H9 (cell line): Measurements from ENCODE around the gene SMIM22. TPM values are rescaled to one million over a fixed set of nuclear protein-coding genes. Genes with fewer than 3 reads are reported as not detected.

Experiments
- DNase-seq: peaks from one replicate; pipeline ENCODE4 v3.0.0-alpha.2; 2017
- H2AFZ ChIP-seq: one replicate; pipeline ENCODE4 v1.6.1; 2013; ENCODE audit warnings: mild to moderate bottlenecking, low read length, control low read depth, moderate library complexity
- H2AK5ac ChIP-seq: 2 replicates; pipeline ENCODE4 v1.6.1; 2013; ENCODE audit warnings: low read length, control low read depth, mixed read lengths; ENCODE audit not compliant: insufficient read length
- H2BK120ac ChIP-seq: one replicate; pipeline ENCODE4 v1.6.1; 2013; ENCODE audit warnings: low read depth, mild to moderate bottlenecking, low read length, control low read depth, inconsistent platforms; ENCODE audit not compliant: poor library complexity, severe bottlenecking
- H2BK12ac ChIP-seq: 2 replicates; pipeline ENCODE4 v1.6.1; 2013; ENCODE audit warnings: low read length, control low read depth, mixed read lengths, low read depth; ENCODE audit not compliant: insufficient read length
- H2BK15ac ChIP-seq: 2 replicates; pipeline ENCODE4 v1.6.1; 2013; ENCODE audit warnings: low read depth, low read length, control low read depth
- H2BK20ac ChIP-seq: one replicate; pipeline ENCODE4 v1.6.1; 2013; ENCODE audit warnings: low read depth, mild to moderate bottlenecking, low read length, control low read depth, inconsistent platforms; ENCODE audit not compliant: poor library complexity, severe bottlenecking
- H2BK5ac ChIP-seq: 2 replicates; pipeline ENCODE4 v1.6.1; 2013; ENCODE audit warnings: low read length, control low read depth, mixed read lengths; ENCODE audit not compliant: insufficient read length
- H3K14ac ChIP-seq: 2 replicates; pipeline ENCODE4 v1.6.1; 2013; ENCODE audit warnings: low read length, control low read depth; ENCODE audit not compliant: insufficient read depth
- H3K18ac ChIP-seq: 2 replicates; pipeline ENCODE4 v1.6.1; 2013; ENCODE audit warnings: low read depth, mild to moderate bottlenecking, mixed read lengths, low read length, control low read depth; ENCODE audit not compliant: insufficient read length
- H3K23ac ChIP-seq: 2 replicates; pipeline ENCODE4 v1.6.1; 2013; ENCODE audit warnings: low read length, control low read depth, mixed read lengths, low read depth; ENCODE audit not compliant: insufficient read length
- H3K23me2 ChIP-seq: 2 replicates; pipeline ENCODE4 v1.6.1; 2013; ENCODE audit warnings: low read depth, mild to moderate bottlenecking, mixed read lengths, low read length, control low read depth; ENCODE audit not compliant: insufficient read length, poor library complexity, severe bottlenecking
- H3K27ac ChIP-seq: 2 replicates; pipeline ENCODE4 v1.5.1; 2013; ENCODE audit warnings: low read length, control low read depth, mixed read lengths, low read depth; ENCODE audit not compliant: insufficient read length
- H3K27me3 ChIP-seq: 2 replicates; pipeline ENCODE4 v1.6.1; 2013; ENCODE audit warnings: low read length, control low read depth, inconsistent platforms; ENCODE audit not compliant: insufficient read depth
- H3K4ac ChIP-seq: 2 replicates; pipeline ENCODE4 v1.6.1; 2013; ENCODE audit warnings: low read depth, mild to moderate bottlenecking, control low read depth, inconsistent platforms, low read length, moderate library complexity
- H3K4me1 ChIP-seq: 2 replicates; pipeline ENCODE4 v1.6.1; 2013; ENCODE audit warnings: low read length, control low read depth, inconsistent platforms; ENCODE audit not compliant: insufficient read depth
- H3K4me2 ChIP-seq: 2 replicates; pipeline ENCODE4 v1.6.1; 2013; ENCODE audit warnings: low read length, control low read depth, mixed read lengths; ENCODE audit not compliant: insufficient read length, insufficient read depth
- H3K56ac ChIP-seq: 2 replicates; pipeline ENCODE4 v1.6.1; 2013; ENCODE audit warnings: low read depth, mild to moderate bottlenecking, mixed read lengths, low read length, control low read depth; ENCODE audit not compliant: insufficient read length
- H3K79me1 ChIP-seq: 2 replicates; pipeline ENCODE4 v1.6.1; 2013; ENCODE audit warnings: low read depth, mild to moderate bottlenecking, moderate library complexity, low read length, control low read depth, inconsistent platforms; ENCODE audit not compliant: insufficient read depth, poor library complexity, severe bottlenecking
- H3K79me2 ChIP-seq: 2 replicates; pipeline ENCODE4 v1.6.1; 2013; ENCODE audit warnings: low read length, control low read depth, inconsistent platforms; ENCODE audit not compliant: insufficient read depth
- H3K9ac ChIP-seq: 2 replicates; pipeline ENCODE4 v1.6.1; 2013; ENCODE audit warnings: low read length, control low read depth, mixed read lengths; ENCODE audit not compliant: insufficient read length; ENCODE audit errors: extremely low read depth
- H3K9me3 ChIP-seq: one replicate; pipeline ENCODE4 v1.6.1; 2013; ENCODE audit warnings: low read depth, low read length, inconsistent platforms; ENCODE audit not compliant: control insufficient read depth
- H3T11ph ChIP-seq: one replicate; pipeline ENCODE4 v1.6.1; 2013; ENCODE audit warnings: mild to moderate bottlenecking, low read length, control low read depth, inconsistent platforms
- H4K20me1 ChIP-seq: one replicate; pipeline ENCODE4 v1.6.1; 2013; ENCODE audit not compliant: control insufficient read depth, insufficient read length, insufficient read depth
- H4K5ac ChIP-seq: 2 replicates; pipeline ENCODE4 v1.6.1; 2013; ENCODE audit warnings: low read depth, mild to moderate bottlenecking, mixed read lengths, low read length, control low read depth; ENCODE audit not compliant: insufficient read length
- H4K8ac ChIP-seq: replicated peaks from 2 replicates; pipeline ENCODE4 v1.6.1; 2013; ENCODE audit warnings: low read length, control low read depth, mixed read lengths, low read depth; ENCODE audit not compliant: insufficient read length
- H4K91ac ChIP-seq: 2 replicates; pipeline ENCODE4 v1.6.1; 2013; ENCODE audit warnings: low read depth, mild to moderate bottlenecking, moderate library complexity, mixed read lengths, low read length, control low read depth; ENCODE audit not compliant: insufficient read length
- H3K27ac Mint-ChIP-seq, 3 experiments: 2 replicates in 2 of 3; 3 replicates in 1 of 3; pipeline ENCODE4 v1.8.0; 2020 to 2021; ENCODE audit warnings: mixed read lengths in 3 of 3, mild to moderate bottlenecking in 1 of 3, moderate library complexity in 1 of 3
- H3K27me3 Mint-ChIP-seq: 2 replicates; pipeline ENCODE4 v1.8.0; 2021; ENCODE audit warnings: low read depth, mild to moderate bottlenecking, moderate library complexity, mixed read lengths
- H3K36me3 Mint-ChIP-seq, 3 experiments: 2 replicates in 2 of 3; 3 replicates in 1 of 3; pipeline ENCODE4 v1.8.0; 2020 to 2021; ENCODE audit warnings: low read depth in 3 of 3, mixed read lengths in 3 of 3; ENCODE audit not compliant: insufficient read depth in 1 of 3
- H3K4me1 Mint-ChIP-seq, 2 experiments: 2 replicates each; pipeline ENCODE4 v1.8.0; 2020; ENCODE audit warnings: mixed read lengths in 2 of 2
- H3K4me3 Mint-ChIP-seq, 2 experiments: 2 replicates in 1 of 2; 3 replicates in 1 of 2; pipeline ENCODE4 v1.8.0; 2020 to 2021; ENCODE audit warnings: mild to moderate bottlenecking in 2 of 2, mixed read lengths in 2 of 2, moderate library complexity in 1 of 2
- H3K9me3 Mint-ChIP-seq, 2 experiments: 2 replicates in 1 of 2; 3 replicates in 1 of 2; pipeline ENCODE4 v1.8.0; 2020; ENCODE audit warnings: mild to moderate bottlenecking in 2 of 2, mixed read lengths in 2 of 2, moderate library complexity in 1 of 2
- CTCF ChIP-seq: fragments of 200-600 bp; sonication (generic); conservative IDR thresholded peaks from 3 replicates; pipeline ENCODE4 v1.8.0; 2021; ENCODE audit warnings: antibody characterized with exemption, mild to moderate bottlenecking
- WGBS: extraction: QIAGEN DNeasy Blood & Tissue Kit; methylation state at CpG from one replicate; pipeline ENCODE4 v1.1.7; 2013; ENCODE audit warnings: missing lambda C conversion rate, low lambda C conversion rate, mixed read lengths; ENCODE audit not compliant: insufficient read length; ENCODE audit errors: extremely low coverage; 5-methylcytosine and 5-hydroxymethylcytosine counted together
- total RNA-seq: library from RNA; stranded (reverse); gene quantifications from 2 replicates; pipeline ENCODE4 v1.2.1, GENCODE V29; 2021

SMIM22 gene
- total RNA-seq, 1 experiment from 2014 or later = not detected

GRCh38 chr16:4748682-4749411 is 46.3 kb upstream of the SMIM22 start:
- peaks cover 4 to 14% of the 10 kb centered on the region in 2 experiments; a peak in 3 of 4 replicates for H3K4me1 Mint-ChIP-seq
- Histone ChIP-seq H4K20me1 (no peaks in the 10 kb centered on the region), H2AFZ (no peak overlapping the region), H2BK120ac (no peak overlapping the region), H3K9ac (no peak overlapping the region), H4K5ac (no peak overlapping the region), H2BK12ac (no peak overlapping the region), H2BK15ac (no peak overlapping the region), H2BK5ac (no peak overlapping the region), H3K4me2 (no peak overlapping the region), H3K27ac (no peak overlapping the region), H2BK20ac (no peak overlapping the region), H2AK5ac (no peak overlapping the region), H3K14ac (no peak overlapping the region), H3K79me2 (no peaks in the 10 kb centered on the region), H3K79me1 (no peaks in the 10 kb centered on the region), H3K4ac (no peak overlapping the region), H3K27me3 (no peaks in the 10 kb centered on the region), H3K23me2 (no peaks in the 10 kb centered on the region), H3K9me3 (no peaks in the 10 kb centered on the region), H4K8ac (no peak overlapping the region), H3K4me1 (no peaks in the 10 kb centered on the region), H3K23ac (no peak overlapping the region), H3T11ph (no peak overlapping the region), H4K91ac (no peak overlapping the region), H3K56ac (no peak overlapping the region), H3K18ac (no peak overlapping the region)
- no peak overlapping the region for H3K27ac Mint-ChIP-seq
- no peak overlapping the region for H3K4me3 Mint-ChIP-seq
- H3K27me3 Mint-ChIP-seq = no peaks in the 10 kb centered on the region
- no peak for DNase-seq
- no peak for TF ChIP-seq CTCF
- H3K36me3 Mint-ChIP-seq = peaks cover 6 to 24% (median 22%) of the 10 kb centered on the region in 3 experiments; a peak in 6 of 7 replicates
- no peaks in the 10 kb centered on the region for H3K9me3 Mint-ChIP-seq
- WGBS = no CpG with 5 or more reads among the region's 16 CpGs
